HCT116 (cell line): ENCODE results near the gene NUP188.

Experiments used
- ELF1 ChIP-seq: IDR thresholded peaks from 2 replicates; pipeline ENCODE4 v1.6.1; 2012; ENCODE audit warnings: low read depth, borderline replicate concordance
- EZH2phosphoT487 ChIP-seq: fragments of 200-600 bp; IDR thresholded peaks from 2 replicates; pipeline ENCODE4 v1.6.1; 2018; ENCODE audit warnings: antibody characterized with exemption, borderline replicate concordance
- POLR2A ChIP-seq: IDR thresholded peaks from 2 replicates; pipeline ENCODE4 v1.7.0; 2011; ENCODE audit warnings: borderline replicate concordance; ENCODE audit not compliant: insufficient read depth, insufficient read length; ENCODE audit errors: extremely low read depth
- POLR2AphosphoS5 ChIP-seq: IDR thresholded peaks from 2 replicates; pipeline ENCODE4 v1.6.1; 2011; ENCODE audit warnings: mild to moderate bottlenecking, low read depth, low read length, moderate library complexity
- RAD21 ChIP-seq: IDR thresholded peaks from 2 replicates; pipeline ENCODE4 v1.6.1; 2012; ENCODE audit warnings: low read depth, mild to moderate bottlenecking
- REST ChIP-seq: IDR thresholded peaks from 2 replicates; pipeline ENCODE4 v1.6.1; 2012; ENCODE audit warnings: low read depth
- SP1 ChIP-seq: IDR thresholded peaks from 2 replicates; pipeline ENCODE4 v1.6.1; 2012; ENCODE audit warnings: low read depth
- SRF ChIP-seq: IDR thresholded peaks from 2 replicates; pipeline ENCODE4 v1.6.1; 2012; ENCODE audit warnings: low read depth
- ZNF274 ChIP-seq: fragments of 200-500 bp; sonication (Bioruptor generic); IDR thresholded peaks from 2 replicates; pipeline ENCODE4 v1.6.1; 2014; ENCODE audit warnings: mild to moderate bottlenecking, low read depth, low read length, inconsistent platforms
- TF ChIP-seq, protein P1 (sequence below), 3 experiments: fragments of 200-600 bp in 1 of 3; sonication (generic) in 1 of 3; IDR thresholded peaks in 2 of 3; conservative IDR thresholded peaks in 1 of 3; 2 replicates each; pipeline ENCODE4 v1.5.1; 2012 to 2017; ENCODE audit warnings: low read depth in 2 of 3, low read length in 2 of 3, antibody characterized with exemption in 1 of 3, borderline replicate concordance in 1 of 3, control low read depth in 1 of 3, mild to moderate bottlenecking in 1 of 3, mixed read lengths in 1 of 3, mixed run types in 1 of 3, moderate library complexity in 1 of 3; ENCODE audit not compliant: insufficient read depth in 1 of 3
- TF ChIP-seq, protein P2 (sequence below): IDR thresholded peaks from 2 replicates; pipeline ENCODE4 v1.6.1; 2012

DNA sequence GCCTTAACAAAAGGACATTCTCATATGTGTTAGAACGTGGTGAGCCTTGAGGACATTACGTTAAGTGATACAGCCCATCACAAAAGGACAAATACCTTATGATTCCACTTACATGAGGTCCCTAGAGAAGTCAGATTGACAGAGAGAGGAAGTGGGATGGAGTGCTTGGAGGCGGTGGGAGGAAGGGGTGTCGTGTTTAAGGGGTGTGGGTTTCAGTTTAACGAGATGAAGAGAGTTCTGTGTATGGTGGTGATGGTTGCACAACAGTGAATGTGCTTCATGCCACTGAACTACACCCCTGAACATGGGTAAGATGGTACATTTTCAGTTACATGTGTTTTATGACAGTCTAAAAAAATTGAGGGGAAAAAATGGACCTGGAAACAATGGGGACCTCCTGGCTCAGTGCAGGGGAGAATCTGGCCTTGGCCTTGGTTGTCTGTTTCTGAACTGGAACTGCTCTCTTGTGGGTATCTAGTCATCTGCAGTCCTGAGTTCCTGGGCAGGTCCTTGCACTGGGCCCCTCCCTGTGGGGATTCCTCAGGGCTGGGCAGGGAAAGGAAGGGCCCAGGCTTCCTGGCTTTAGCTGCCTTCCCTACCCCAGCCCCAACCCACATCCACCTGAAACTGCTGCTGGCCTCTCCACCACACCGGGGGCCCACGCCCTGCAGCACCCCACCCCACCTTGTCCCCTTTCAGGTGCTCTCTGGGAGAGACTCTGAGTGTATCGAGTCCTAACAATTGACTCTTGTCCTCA, 47.8 kb upstream of the NUP188 start:
- TF ChIP-seq RAD21, result no peak
- TF ChIP-seq, protein P1, sequence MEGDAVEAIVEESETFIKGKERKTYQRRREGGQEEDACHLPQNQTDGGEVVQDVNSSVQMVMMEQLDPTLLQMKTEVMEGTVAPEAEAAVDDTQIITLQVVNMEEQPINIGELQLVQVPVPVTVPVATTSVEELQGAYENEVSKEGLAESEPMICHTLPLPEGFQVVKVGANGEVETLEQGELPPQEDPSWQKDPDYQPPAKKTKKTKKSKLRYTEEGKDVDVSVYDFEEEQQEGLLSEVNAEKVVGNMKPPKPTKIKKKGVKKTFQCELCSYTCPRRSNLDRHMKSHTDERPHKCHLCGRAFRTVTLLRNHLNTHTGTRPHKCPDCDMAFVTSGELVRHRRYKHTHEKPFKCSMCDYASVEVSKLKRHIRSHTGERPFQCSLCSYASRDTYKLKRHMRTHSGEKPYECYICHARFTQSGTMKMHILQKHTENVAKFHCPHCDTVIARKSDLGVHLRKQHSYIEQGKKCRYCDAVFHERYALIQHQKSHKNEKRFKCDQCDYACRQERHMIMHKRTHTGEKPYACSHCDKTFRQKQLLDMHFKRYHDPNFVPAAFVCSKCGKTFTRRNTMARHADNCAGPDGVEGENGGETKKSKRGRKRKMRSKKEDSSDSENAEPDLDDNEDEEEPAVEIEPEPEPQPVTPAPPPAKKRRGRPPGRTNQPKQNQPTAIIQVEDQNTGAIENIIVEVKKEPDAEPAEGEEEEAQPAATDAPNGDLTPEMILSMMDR (IDR thresholded peaks at IDR 0.05 in 2 of 3, conservative IDR thresholded peaks at IDR 0.05 in 1 of 3; ENCODE audit: borderline replicate concordance in 1 of 3, insufficient read depth in 1 of 3, low read depth in 2 of 3, low read length in 2 of 3), result no peak
- TF ChIP-seq EZH2phosphoT487, result no peak
- TF ChIP-seq, protein P2, sequence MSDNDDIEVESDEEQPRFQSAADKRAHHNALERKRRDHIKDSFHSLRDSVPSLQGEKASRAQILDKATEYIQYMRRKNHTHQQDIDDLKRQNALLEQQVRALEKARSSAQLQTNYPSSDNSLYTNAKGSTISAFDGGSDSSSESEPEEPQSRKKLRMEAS, result no peak
- no peak for TF ChIP-seq POLR2A
- TF ChIP-seq POLR2AphosphoS5, result no peak
- TF ChIP-seq ZNF274, result no peak
- no peak for TF ChIP-seq REST
- TF ChIP-seq ELF1, result no peak
- no peak for TF ChIP-seq SP1
- no peak for TF ChIP-seq SRF
